GM19238 (cell line): ENCODE data around the gene PROB1.
"Not testable (repeated sequence)": the region's sequence is repeated elsewhere in the genome, so short reads cannot be mapped to it uniquely, and the experiment has no call there.

Source experiments
- DNase-seq: peaks from one replicate; pipeline ENCODE4 v3.0.0; 2011; ENCODE audit warnings: low spot score; ENCODE audit not compliant: insufficient read length

PROB1 gene

DNA sequence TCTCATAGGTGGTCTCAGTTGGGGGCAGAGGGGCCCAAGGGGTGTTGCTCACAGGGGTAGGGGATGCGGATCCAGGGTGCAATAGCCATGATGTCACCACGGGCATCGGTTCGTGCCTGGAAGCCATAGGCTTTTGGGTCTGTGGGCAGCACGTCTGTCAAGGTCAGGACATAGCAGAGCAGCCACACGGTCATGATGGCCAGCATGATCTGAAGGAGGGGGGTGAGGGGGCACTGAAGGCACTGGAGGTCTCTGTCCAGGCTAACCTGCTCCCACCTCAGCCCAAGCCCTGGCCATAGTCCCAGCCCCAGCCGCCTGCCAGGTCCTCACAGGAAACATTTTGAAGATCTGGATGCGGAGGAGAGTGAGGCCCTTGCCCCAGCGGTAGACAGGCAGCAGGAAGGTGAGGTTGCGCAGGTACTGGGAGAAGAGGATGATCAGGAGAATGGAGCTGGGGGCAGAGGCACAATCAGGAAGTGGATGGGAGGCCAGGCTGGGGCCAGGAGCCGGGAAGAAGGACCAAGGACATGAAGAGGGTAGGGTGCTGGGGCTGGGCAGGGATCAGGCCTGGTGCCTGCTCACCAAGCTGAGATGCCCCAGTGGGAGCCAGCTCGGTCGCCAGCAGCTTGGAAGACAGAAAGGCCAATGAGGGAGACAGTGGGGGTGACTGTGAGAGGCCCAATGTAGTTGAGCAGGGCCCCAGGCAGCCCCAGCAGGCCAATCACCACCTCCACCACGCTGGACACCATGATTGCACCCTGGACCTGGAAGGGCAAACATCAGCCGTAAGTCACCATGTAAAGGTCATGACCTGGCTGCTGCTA, 15.1 kb downstream of the PROB1 start:
- no peak for DNase-seq

DNA sequence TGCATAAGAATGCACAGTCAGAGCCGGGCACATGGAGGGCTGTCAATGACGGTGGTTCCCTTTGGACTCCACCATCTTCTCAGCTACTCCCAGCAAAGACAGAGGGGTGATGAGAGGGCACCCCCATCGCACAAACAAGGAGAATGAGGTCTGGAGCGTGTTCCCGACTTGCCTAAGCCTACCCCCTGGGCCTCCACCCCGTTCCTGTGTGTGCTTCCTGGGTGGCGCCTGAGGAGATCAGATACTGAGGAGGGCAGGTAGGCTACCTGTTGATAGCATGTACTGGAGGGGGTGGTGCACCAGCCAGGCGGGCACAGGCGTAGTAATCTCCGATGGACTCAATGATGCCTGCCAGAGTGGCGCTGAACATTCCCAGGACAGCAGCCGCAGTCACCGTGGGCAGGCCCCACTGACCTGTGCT, 16.0 kb downstream of the PROB1 start:
- DNase-seq, result no peak

DNA sequence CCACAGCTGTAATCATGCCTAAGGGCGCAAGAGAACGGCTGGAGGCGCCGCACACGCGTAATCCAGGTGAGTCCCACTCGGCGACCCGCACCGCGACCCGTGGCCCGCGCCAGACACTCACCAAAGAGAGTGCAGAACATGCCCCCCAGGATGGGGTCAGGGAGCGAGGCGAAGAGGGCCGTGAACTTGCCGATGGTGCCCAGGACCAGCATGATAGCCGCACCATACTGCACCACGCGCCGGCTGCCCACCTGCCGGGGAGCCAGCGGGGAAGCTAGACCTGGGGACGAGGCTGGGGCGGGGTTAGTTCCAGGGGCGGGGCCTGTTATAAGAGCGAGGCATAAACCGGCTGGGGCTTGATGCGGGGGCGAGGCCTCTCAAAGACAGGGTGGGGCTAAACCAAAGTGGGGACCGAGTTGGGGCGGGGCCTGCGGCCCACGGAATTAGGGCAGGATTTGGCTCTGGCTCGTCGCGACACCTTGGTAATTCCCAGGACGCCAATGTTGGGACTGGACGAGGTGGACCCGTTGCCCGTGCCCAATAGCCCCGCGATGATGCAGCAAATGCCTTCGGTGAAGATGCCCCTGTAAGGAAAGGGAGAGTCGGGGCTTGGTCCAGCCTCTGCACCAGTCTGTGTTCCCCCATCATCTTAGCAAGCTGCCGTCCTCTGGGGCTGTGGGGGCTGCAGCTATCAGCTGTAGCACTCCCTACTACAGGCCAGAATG, 16.6 kb downstream of the PROB1 start:
- DNase-seq, result no peak

DNA sequence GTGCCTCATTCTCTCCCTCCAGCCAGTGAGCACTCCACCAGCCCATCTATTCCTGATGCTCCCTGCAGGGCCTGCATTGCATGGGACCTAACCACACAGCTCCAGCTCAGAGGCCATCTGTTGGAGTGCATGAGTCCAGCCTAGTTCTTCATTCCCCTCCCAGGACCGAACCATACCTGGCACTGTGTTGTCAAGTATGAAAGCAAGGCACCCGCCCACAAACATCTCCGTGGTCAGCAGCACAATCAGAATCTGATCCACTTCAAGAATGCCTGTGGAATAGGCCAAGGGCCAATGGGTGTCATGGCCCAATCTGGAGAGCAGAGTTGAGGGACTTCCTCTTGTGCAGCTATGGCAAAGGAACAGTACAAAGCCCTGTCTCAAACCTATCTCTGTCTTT, 17.7 kb downstream of the PROB1 start:
- no peak for DNase-seq

DNA sequence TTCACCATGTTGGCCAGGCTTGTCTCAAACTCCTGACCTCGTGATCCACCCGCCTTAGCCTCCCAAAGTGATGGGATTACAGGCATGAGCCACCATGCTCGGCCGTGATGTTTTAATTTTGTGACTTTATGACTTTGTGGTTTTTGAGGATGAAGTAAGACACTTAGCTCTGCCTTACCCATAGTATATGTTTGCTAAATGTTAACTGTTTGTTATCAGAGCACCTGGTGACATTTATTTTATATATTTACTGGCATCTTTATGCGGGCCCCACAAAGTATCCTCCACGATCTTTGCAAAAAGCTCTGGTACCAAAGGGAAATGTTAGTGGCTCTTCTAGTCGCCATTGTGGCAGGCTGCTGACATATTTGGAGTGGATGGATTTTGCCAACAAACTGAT, 18.5 kb downstream of the PROB1 start:
- no peak for DNase-seq

DNA sequence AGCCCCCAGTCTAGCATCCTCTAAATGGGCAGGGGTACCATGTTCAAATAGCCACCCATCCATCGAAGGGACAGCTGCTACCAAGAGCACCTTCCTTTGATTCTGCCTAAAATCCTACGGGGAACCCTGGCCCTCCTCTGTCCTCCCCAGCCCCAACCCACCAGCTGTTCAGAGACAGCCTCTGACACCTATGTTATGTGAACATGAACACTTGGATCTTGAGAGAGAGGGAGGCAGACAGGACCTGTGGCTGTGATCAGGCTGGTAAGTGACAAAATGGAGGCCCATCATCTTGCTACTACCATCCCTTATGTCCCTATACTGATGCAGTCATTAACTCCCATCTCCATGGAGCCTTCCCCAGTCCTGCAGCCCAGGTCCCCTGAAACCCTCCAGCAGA, 20.0 kb downstream of the PROB1 start:
- DNase-seq, result no peak

DNA sequence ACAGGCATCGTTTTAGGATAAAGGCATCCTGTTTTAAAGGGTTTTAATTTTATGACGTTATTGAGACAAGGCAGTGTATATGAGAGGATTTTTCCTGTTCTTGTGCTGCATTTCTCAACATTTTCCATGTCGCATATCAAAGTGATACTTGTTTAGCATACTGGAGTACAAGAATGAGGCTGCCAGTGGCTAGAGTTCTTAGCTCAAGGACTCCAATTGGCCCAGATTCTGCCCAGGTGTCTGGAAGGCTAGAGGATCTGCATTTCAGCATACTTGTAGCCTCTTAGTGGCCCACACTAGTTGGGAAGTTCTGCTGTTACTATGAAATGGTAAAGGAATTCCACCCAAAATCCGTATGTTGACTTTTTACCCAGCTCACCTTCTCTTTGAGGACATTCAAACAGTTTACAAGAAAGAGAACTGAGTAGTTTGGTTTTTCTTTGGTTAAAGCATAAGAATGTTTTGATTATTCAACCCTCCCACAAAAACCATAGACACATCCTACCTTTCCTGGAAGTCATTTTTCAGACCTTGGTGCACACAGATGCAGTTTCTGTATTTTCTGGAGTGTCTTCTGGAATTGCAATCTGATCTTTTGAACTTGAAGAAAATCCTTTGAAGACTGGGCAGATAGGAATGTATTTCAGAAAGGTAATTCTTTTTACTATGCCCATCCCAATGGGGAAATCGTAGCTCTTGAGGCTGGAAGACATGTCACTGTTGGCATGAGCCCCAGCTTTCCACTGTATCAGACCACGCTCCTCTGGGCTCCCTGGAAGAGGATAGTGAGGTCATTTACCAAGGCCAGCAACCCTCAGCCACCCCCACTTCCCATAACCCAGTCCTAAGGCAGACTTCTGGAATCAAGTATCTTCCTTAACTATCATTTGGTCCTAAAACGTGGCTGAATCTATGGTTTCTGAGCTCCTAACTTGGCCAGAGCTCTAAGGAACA, 23.1 kb downstream of the PROB1 start:
- no peak for DNase-seq

DNA sequence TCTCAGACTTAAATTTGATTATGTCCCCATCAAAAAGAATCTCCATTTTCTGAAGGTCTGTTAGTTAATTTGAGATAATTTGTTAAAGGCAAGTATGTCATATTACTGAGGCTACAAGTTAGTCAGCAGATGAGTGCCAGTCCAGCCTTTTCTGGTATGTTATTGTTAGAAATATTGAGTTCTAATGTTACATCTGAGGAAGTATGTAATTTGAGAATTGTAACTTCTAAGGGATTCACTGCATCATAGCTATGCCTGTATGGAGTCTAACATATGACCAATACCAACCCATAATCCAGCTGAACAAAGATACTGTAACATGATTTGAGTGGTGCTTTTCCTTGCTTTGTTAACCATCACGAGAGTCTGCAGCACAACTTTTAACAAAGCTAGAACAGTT, 25.7 kb downstream of the PROB1 start:
- no peak for DNase-seq

DNA sequence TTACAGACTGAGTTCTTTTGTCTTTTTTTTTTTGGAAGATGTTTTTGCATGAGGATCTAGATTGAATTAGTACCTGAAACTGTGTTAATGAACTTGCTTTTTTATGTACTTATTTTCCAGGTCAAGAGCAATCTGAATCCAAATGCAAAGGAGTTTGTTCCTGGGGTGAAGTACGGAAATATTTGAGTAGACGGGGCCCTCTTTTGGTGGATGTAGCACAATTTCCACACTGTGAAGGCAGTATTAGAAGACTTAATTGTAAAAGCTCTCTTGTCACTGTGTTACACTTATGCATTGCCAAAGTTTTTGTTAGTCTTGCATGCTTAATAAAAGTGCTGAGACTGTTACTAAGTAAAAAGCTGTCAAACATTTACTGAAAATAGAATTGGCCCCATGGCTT, 26.3 kb downstream of the PROB1 start:
- no peak for DNase-seq

DNA sequence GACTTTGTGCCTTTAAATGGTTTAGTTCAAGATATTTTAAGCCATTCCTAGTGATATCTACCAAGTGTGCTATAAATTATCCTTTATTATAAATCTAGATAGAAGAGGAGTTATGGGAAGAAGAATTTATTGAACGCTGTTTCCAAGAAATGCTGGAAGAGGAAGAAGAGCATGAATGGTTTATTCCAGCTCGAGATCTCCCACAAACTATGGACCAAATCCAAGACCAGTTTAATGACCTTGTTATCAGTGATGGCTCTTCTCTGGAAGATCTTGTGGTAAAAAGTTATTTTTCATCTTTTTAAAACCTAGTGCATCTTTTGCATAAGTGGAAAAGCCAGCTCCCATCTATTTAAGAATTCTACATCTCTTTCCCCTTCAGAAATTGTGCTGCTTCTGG, 30.4 kb downstream of the PROB1 start:
- DNase-seq, result no peak

DNA sequence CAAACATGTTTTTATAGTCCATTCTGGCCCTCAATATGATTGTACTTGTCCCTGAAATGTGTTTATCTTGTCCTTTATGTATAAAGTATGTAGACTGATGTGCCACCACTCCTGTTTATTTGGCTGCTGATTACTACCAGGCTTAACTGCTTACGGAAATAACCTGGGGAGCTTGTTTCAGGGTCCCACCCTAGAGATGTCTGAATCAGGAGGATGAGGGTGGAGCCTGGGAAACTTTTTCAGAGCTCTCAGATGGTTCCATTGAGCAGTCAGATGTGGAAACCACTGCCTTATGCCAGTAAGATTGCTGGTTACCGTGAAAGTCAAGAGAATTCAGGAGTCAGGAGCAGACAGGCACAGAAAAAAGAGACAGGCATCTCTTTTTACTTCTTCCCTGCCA, 31.0 kb downstream of the PROB1 start:
- DNase-seq, result no peak

DNA sequence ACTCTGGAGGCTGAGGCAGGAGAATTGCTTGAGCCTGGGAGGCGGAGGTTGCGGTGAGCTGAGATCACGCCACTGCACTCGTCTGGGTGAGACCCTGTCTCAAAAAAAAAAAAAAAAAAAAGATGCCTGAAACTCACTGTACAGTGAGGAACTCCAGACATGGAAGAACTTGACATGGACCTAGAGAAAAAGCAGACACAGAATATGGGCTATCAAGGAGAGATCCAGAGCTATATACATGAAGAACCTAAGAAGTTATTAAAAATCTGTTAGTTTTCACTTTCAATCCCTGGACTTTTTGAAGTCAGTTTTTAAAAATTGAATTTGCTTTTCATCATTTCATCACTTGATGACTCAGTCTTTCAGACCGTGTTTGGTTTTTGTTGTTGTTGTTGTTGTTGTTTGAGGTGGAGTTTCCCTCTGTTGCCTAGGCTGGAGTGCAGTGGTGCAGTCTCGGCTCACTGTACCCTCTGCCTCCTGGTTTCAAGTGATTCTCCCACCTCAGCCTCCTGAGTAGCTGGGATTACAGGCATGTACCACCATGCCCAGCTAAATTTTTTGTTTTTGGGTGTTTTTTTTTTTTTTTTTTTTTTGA, 33.0 kb downstream of the PROB1 start:
- no peak for DNase-seq

DNA sequence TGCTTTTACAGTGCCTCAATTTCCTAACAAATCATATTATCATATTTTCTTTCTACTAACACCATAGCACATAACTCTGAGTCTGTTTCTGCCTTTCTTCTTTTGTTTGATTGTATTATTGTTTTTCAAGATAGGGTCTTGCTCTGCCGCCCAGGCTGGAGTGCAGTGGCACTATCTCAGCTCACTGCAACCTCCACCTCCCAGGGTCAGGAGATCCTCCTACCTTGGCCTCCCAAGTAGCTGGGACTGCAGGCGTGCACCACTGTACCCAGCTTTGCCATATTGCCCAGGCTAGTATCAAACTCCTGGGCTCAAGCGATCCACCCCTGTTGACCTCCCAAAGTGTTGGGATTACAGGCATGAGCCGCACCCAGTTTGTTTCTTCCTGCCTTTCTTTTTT, 34.5 kb downstream of the PROB1 start:
- no peak for DNase-seq

DNA sequence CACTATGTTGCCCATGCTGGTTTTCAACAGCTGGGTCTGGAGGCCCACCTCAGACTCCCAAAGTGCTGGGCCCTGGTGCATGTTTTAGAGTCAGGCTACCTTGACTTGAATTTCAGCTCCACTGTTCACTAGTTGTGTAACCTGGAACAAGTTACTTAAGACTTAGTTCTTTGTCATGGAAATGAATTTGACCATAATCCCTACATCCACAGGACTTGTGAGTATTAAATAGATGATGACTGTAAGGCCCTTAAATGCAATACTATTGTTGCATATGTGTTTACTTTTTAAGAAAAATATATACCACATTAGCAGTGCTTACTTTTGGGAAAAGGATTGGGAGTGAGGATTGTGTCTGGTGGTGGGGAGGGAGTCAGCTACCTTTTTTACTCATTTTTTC, 36.8 kb downstream of the PROB1 start:
- DNase-seq, result no peak

DNA sequence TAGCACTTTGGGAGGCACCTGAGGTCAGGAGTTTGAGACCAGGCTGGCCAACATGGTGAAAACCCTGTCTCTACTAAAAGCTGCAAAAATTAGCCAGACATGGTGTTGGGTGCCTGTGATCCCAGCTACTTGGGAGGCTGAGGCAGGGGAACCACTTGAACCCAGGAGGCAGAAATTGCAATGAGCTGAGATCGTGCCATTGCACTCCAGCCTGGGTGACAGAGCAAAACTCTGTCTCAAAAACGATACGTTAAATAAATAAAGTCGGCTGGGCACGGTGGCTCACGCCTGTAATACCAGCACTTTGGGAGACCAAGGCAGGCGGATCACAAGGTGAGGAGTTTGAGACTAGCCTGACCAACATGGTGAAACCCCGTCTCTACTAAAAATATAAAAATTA, 39.0 kb downstream of the PROB1 start:
- not testable (repeated sequence) for DNase-seq

DNA sequence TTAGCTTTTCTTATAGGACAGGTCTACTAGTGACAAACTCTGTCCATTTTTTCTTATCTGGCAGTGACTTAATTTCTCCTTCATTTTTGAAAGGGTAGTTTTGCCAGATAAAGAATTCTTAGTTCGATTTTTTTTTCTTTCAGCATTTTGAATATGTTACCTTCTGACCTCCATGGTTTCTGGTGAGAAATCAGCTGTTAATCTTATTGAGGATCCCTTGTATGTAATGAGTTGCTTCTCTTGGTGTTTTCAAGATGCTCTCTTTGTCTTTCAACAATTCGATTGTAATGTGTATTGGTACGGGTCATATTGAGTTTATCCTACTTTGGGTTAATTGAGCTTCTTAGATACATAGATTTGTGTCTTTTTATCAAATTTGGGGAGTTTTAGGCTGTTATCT, 40.7 kb downstream of the PROB1 start:
- DNase-seq, result no peak

DNA sequence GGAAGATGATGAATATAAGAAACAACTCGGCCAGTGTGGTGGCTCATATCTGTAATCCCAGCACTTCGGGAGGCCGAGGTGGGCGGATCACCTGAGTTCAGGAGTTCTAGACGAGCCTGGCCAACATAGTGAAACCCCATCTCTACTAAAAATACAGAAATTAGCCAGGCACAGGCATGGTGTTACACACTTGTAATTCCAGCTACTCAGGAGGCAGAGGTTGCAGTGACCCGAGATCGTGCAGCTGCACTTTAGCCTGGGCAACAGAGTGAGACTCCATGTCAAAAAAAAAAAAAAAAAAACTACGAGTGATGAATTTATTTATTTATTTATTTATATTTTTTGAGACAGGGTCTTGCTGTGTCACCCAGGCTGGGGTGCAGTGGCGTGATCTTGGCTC, 47.0 kb downstream of the PROB1 start:
- DNase-seq, result not testable (repeated sequence)

DNA sequence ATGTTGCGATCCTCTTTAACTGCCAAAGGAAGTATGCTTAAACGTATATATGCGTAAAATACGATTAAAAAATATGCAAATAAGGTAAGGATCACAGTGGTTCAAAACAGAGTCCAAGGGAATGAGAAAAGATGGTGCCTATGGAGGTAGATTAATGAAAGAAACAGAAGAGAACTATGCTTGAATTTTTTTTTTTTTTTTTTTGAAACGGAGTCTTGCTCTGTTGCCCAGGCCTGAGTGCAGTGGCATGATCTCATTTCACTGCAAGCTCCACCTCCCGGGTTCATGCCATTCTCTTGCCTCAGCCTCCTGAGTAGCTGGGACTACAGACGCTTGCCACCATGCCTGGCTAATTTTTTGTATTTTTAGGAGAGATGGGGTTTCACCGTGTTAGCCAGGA, 49.5 kb downstream of the PROB1 start:
- DNase-seq, result not testable (repeated sequence)

DNA sequence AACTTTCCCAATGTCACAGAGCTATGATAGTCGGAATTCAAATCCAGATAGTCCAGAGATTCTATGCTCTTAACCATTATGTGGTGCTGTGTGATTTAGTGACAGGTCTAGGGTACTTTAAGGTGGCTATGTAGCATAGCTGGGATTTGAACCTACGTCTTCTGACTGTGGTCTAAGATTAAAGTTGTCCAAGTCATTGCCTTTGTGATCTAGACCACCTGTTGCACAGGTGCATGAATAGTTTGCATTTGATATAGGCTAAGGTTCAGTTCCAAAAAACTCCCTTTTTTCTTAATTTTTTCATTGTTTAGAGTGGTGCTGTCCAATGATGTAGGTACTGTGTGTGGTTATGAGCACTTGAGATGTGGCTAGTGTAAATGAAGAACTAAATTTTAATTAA, 50.7 kb downstream of the PROB1 start:
- DNase-seq, result no peak

DNA sequence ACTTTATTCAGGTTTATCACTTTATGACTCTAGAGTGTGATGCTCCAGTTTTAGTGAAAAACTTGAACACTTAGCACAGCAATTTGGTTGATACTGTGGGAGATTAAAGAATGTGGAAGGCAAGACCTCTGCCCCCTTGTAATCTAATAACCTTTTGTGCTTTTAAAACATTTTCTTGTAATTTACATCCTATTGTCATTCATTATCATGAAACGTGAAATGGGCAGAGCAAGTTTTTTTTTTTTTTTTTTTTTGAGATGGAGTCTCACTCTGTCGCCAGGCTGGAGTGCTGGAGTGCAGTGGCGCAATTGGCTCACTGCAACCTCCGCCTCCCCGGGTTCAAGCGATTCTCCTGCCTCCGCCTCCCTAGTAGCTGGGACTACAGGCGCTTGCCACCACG, 51.4 kb downstream of the PROB1 start:
- DNase-seq, result no peak

DNA sequence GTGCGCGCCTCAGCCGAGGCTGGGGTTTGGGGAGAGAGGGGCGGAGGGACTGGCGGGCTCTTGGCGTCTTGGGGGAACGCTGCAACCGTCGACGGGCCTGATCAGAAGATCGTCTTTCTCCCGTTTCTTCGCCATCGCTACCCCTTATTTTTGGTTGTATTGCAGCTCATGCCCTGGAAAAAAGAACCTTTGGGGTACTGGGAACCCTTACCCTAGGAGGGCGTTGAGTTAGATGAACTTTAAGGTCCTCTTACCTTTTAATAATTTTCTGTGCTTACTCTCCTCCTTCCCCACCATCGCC, 52.5 kb downstream of the PROB1 start:
- peak; percentile 77 for DNase-seq
